Stimulated activated CD8-positive, alpha-beta memory T cell treated with anti-CD3 and anti-CD28 coated beads, Interleukin-15, amount 100 ng/mL, for 24 hours (primary cell): ENCODE measurements around the gene C1GALT1C1L.
"Not testable (repeated sequence)": the region's sequence is repeated elsewhere in the genome, so short reads cannot be mapped to it uniquely, and the experiment has no call there.

Source experiments
- DNase-seq: peaks from one replicate; pipeline ENCODE4 v3.0.0-alpha.2; 2020; ENCODE audit warnings: low read depth

C1GALT1C1L gene

DNA sequence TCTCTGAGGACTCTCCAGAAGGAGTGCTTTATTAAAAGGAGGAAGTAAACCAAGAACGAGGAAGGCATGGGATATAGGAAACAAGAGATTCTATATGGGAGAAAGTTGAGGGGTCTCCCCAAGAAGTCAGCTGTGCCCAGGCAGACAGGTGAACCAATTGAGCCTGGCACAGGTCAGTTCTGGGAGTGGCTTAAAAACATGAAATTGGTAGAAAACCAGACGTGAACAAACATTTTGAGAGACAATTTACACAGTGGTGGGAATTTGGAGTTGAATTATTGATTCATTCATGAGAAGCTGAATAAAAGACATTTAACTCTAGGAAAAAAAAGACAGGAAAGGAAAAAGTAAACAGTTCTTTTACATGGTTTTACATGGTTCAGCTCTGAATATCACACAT lies 22.7 kb downstream of the C1GALT1C1L start:
- no peak for DNase-seq

DNA sequence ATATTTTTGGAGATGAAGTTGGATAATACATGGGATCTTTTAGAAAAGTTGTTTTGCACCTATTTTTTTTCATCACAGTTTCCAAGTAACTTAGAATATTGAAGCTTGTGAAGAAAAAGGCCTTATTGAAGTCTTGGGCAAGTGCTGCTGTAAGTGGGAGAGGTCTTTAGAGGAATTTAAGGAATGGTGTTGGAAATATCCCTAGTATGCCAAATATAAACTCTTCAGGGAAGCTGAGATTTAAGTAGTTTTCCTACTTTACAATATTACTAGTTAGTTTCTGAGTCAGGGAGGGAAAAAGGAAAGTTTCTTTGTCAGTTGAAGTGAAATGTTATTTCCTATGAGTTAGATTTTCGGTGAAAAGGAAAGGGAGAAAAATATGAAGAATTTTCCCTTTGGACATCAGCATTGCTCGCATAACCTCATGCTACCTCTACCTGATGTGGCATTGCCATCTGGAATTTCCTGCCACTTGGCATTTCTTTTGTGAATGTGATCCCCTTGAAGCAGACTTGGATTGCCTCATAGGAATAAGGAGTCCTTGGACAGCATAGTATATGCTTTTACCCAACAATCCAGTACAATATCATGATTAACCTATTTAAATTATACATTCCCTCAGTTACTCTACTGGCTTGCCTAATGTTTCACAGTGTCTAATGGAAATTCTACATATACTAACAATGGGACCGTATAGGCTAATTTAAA lies 27.1 kb downstream of the C1GALT1C1L start:
- DNase-seq, result no peak

DNA sequence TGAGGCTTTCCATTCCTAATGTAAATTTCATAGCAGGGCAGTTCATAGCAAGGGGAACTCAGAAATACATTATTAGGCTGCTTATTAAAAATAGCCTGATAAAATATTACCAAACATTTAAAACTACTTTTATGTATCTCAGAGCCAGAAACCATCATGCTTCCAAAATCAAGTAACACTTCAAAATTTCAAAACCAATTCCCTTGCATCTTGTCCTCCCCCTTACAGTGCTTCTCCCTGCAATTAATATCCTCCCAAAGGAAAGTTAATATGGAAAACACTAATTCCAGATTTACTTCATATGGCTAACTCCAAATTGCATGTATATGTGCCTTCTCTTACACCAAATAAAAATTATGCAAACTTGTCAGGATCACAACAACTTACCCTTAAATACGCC lies 32.5 kb downstream of the C1GALT1C1L start:
- no peak for DNase-seq

DNA sequence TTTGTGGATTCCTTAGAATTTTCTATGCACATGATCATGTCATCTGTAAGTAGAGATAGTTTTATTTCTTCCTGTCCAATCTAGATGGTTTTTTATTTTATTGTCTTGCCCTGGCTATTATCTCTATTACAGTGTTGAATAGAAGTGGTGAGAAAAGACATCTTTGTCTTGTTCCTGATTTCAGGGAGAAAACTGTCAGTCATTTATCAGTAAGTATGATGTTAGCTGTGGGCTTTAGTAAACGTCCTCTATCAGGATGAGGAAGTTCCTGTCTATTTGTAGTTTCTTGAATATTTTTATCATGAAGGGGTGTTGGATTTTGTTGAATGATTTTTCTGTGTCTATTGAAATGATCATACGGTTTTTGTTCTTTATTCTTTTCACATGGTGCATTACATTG lies 33.9 kb downstream of the C1GALT1C1L start:
- DNase-seq, result no peak

DNA sequence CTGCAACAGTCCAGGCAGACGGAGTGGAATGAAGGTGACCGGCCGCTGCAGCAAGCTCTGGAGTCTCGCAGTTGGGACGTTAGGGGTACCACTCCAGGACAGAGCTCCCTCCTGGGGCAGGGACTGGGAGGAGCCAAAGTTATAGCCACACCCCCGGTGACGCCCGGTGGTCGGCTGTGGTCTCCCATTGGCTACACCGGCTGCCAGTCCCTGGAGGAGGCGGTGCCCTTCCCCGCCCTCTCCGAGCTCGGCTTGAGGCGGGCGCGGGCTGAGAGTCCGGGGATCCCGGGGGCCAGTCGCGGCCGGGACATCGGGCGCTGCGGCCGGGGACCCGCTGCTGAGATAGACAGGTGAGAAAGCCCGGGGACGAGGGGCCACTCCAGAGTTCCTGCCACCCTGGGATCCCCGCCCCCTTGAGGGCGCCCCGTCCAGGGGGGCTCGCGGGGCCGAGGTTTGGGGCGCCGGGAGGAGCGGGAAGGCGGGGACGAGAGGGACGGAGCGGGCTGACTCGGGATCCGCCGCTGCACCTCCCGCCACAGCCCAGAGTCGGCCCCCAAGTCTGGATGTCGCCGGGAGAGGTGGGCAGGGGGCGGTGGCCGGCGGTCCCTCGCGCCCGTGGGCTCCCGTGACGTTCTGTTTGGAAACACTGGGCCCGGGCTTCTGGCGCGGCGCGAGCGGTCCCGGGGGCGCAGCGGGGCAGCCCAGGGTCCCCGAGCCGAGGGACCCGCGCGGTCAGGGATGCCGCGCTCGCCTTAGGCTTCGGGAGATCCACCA lies 39.0 kb downstream of the C1GALT1C1L start, which contains the start of gene PLEKHH2:
TSS of gene PLEKHH2 (plus strand) at position 231 of the 774 bp plus-strand sequence. CDS start 7,414 bp downstream, outside the sequence.
- DNase-seq, result peak; percentile 77

DNA sequence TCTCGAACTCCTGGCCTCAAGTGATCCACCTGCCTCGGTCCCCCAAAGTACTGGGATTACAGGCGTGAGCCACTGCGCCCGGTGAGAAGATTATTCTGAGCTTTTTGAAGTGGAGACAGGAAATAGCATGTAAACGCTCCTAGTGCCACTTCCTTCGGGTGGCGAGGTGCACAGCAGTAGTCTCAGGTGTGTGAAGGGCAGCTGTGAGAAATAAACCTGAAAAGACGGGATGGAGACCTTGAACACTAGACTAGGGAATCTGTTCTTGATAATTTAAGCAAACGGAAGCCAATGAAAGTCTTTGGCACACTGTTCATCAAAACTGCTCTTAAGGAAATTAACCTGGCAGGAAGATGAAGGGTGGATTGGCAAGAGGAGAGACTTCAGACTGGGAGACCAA lies 39.6 kb downstream of the C1GALT1C1L start:
- DNase-seq, result no peak

DNA sequence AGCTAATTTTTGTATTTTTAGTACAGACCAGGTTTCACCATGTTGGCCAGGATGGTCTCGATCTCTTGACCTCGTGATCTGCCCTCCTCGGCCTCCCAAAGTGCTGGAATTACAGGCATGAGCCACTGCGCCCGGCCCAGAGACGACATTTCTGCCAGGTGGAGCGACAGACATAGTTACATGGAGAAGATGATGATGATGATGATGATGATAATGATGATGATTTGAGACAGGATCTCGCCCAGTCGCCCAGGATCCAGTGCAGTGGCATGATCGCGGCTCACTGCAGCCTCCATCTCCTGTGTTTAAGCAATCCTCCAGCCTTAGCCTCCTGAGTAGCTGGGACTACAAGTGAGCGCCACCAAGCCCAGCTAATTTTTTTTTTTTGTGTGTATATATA lies 40.1 kb downstream of the C1GALT1C1L start:
- DNase-seq, result not testable (repeated sequence)

DNA sequence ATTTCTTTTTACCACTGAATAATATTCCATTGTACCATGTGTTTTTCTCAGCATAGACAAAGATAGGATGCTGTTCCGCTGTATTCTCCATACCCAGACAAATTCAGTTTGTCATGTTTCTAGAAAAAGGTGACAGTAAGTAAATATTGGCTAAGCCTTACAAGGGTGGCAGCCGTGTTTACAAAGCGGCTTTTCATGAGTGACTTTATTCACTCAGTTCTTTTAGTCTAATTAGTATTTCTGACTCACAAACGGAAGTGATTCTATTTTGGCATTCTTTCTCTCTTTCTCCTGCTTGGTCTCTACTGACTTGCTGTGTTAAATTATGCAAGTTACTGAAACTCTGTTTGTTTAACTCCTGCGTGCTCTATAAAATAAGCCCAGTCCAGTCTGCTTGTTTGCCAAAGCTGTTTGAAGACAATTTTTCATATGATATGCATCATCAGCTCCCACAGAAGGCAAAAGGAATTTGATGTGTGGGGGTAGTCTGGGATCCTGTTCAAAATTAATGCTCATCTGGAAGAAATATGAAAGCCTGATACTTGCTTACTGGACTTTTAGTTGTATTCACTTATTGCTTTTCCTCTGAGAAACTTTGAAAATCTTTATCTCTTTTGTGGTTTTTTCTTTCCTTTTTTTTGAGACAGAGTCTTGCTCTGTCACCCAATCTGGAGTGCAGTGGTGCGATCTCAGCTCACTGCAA lies 41.5 kb downstream of the C1GALT1C1L start:
- DNase-seq, result no peak

DNA sequence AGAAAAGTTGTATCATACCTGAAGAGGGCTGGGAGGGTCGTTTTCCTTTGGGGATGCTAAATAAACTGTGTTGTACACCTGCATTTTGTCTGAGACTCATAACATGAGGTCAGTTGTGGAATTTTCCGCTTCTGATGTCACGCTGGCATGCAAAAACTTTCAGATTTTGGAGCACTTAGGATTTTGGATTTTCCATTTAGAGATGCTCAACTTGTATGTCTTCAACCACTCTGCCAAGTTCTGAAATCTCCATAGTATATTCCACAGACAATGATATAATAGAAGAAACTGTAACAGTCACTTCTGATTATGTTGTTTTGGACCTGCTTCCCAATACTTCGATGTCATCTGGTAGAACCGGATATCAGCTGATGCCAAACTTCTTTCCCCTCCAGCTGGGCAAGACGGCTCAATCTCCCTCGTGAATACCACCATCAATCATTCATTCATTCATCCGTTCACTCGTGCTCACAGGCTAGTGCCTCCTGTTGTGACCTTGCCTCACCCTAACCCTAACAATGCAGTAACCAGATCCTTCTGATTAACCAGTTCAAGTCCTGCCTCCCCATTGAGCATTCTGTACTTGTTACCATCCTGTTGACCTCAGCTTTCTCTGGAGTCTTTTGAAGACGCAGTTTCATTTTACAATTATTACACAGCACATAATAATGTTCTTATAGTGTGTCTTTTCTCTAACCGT lies 44.5 kb downstream of the C1GALT1C1L start:
- DNase-seq, result no peak
